K562 (cell line): ENCODE data around the gene PMEPA1.

ENCODE experiments used
- CC2D1A ChIP-seq: fragments of 450-650 bp; IDR thresholded peaks from 2 replicates; pipeline ENCODE4 v1.6.1; 2017; ENCODE audit warnings: mild to moderate bottlenecking
- EP300 ChIP-seq: IDR thresholded peaks from 2 replicates; pipeline ENCODE4 v1.6.1; 2012; ENCODE audit warnings: low read length, improper control_type of control experiment
- FOXK1 ChIP-seq: sonication (generic); formaldehyde crosslinking; IDR thresholded peaks from 2 replicates; pipeline ENCODE4 v1.8.0; 2022; ENCODE audit warnings: missing genetic modification reagents, mild to moderate bottlenecking, borderline replicate concordance
- HDAC6 ChIP-seq: IDR thresholded peaks from 2 replicates; pipeline ENCODE4 v1.6.1; 2012; ENCODE audit warnings: low read depth, mild to moderate bottlenecking, control low read depth, inconsistent platforms, low read length, moderate library complexity
- JUNB ChIP-seq: fragments of 450-650 bp; formaldehyde crosslinking; conservative IDR thresholded peaks from 2 replicates; pipeline ENCODE4 v1.4.0; 2020; ENCODE audit warnings: mild to moderate bottlenecking
- MXI1 ChIP-seq: IDR thresholded peaks from 2 replicates; pipeline ENCODE4 v1.6.1; 2011; ENCODE audit warnings: low read depth, mild to moderate bottlenecking, improper control_type of control experiment, low read length
- NR2C1 ChIP-seq, 2 experiments: fragments of 450-650 bp; IDR thresholded peaks; 2 replicates each; pipeline ENCODE4 v1.6.1; 2017; ENCODE audit warnings: mild to moderate bottlenecking in 2 of 2, antibody characterized with exemption in 1 of 2, inconsistent platforms in 1 of 2, missing compliant biosample characterization in 1 of 2, missing genetic modification characterization in 1 of 2
- POLR2A ChIP-seq: fragments of 450-650 bp; conservative IDR thresholded peaks from 2 replicates; pipeline ENCODE4 v1.6.1; 2016
- SP1 ChIP-seq: sonication (generic); formaldehyde crosslinking; IDR thresholded peaks from 2 replicates; pipeline ENCODE4 v1.8.1; 2022; ENCODE audit warnings: mild to moderate bottlenecking, missing genetic modification reagents
- ZKSCAN8 ChIP-seq: fragments of 200-800 bp; sonication (Bioruptor generic); IDR thresholded peaks from 2 replicates; pipeline ENCODE4 v1.6.1; 2016; ENCODE audit warnings: missing genetic modification characterization, missing compliant biosample characterization
- TF ChIP-seq, protein P1 (sequence below): sonication (generic); formaldehyde crosslinking; IDR thresholded peaks from 2 replicates; pipeline ENCODE4 v1.8.1; 2022; ENCODE audit warnings: missing genetic modification reagents

DNA sequence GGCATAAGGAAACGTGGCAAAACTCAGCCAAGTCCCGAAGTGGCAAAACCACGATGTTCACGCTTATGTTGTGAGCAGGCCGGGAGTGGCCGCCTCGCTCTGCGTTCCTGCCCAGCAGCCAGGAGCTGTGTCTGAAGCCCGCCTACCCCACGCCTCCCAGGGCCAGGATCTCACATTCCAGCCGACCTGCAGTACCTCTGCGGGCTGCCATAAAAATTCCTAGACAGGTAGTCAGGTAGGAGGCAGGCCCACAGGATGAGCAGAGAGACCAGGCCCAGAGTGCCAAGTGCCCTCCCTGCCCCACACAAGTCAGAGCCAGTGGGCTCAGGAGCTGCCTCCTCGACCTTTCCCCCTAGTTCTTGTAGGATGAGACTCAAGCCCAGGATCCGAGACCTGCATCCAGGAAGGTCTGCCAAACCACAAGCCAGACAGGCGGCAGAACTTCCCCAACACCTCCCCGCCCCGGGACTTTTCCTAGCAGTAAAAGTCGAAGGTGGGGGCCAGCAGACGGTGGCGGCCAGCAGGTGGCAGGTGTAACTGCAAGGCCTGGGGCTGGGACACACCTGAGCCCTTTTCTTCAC lies 16.7 kb downstream of the PMEPA1 start:
- no peak for TF ChIP-seq ZKSCAN8 (CRISPR knock-in tag)
- TF ChIP-seq HDAC6 = no peak
- TF ChIP-seq MXI1 = no peak
- no peak for TF ChIP-seq CC2D1A
- no peak for TF ChIP-seq SP1 (CRISPR knock-in tag)
- no peak for TF ChIP-seq POLR2A
- TF ChIP-seq JUNB = no peak
- TF ChIP-seq, protein P1, sequence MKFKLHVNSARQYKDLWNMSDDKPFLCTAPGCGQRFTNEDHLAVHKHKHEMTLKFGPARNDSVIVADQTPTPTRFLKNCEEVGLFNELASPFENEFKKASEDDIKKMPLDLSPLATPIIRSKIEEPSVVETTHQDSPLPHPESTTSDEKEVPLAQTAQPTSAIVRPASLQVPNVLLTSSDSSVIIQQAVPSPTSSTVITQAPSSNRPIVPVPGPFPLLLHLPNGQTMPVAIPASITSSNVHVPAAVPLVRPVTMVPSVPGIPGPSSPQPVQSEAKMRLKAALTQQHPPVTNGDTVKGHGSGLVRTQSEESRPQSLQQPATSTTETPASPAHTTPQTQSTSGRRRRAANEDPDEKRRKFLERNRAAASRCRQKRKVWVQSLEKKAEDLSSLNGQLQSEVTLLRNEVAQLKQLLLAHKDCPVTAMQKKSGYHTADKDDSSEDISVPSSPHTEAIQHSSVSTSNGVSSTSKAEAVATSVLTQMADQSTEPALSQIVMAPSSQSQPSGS (CRISPR knock-in tag) = no peak
- TF ChIP-seq NR2C1 (IDR thresholded peaks at IDR 0.05) = no peak
- TF ChIP-seq NR2C1 (tag; IDR thresholded peaks at IDR 0.05) = no peak
- TF ChIP-seq FOXK1 = no peak
- TF ChIP-seq EP300 = no peak
